GM12878 (cell line): Measurements from ENCODE around the gene STARD4. TPM values are rescaled to one million over a fixed set of nuclear protein-coding genes. Genes with fewer than 3 reads are reported as not detected.

ENCODE experiments used
- ATAC-seq: fragments of 200-7000 bp; cut with Tn5 transposase; 3 replicates; pipeline ENCODE4 v1.9.1; 2020; ENCODE audit warnings: mild to moderate bottlenecking, moderate library complexity
- BruUV-seq: library from RNA; stranded (reverse); fragments of 400-500 nt; replicated peaks from 2 replicates; lab custom pipeline; 2021; lab: Mats Ljungman, UMichigan
- CTCF ChIA-PET: fragments of 300-600 bp; sonication (Branson Sonifier 250); formaldehyde crosslinking; extraction: SDS; loops from one replicate; lab custom pipeline; 2021; ENCODE audit warnings: inconsistent platforms; lab: Yijun Ruan, JAX
- POLR2A ChIA-PET: fragments of 350-600 bp; formaldehyde crosslinking; extraction: SDS; loops from one replicate; lab custom pipeline; 2021; ENCODE audit warnings: inconsistent platforms; lab: Charles Lee
- RAD21 ChIA-PET: fragments of 300-600 bp; sonication (Branson Sonifier 250); formaldehyde crosslinking; loops from one replicate; lab custom pipeline; 2023; ENCODE audit warnings: antibody characterized with exemption; ENCODE audit not compliant: unreplicated experiment; lab: Charles Lee
- SMC1A ChIA-PET: fragments of 300-600 bp; sonication (Branson Sonifier 250); formaldehyde crosslinking; loops from one replicate; lab custom pipeline; 2023; ENCODE audit not compliant: unreplicated experiment, uncharacterized antibody; lab: Charles Lee
- DNase-seq: peaks from one replicate; pipeline ENCODE4 v3.0.0-alpha.2; 2011; ENCODE audit warnings: low read depth, low spot score
- FAIRE-seq: peaks from 3 replicates; lab custom pipeline; 2011; peaks lifted over from hg19 to GRCh38; lab: Jason Lieb, UNC
- H2AFZ ChIP-seq: 2 replicates; pipeline ENCODE4 v1.6.0; 2011; ENCODE audit warnings: low read depth, low read length, control low read depth; ENCODE audit not compliant: control insufficient read depth
- H3K27ac ChIP-seq: 2 replicates; pipeline ENCODE4 v1.5.1; 2011; ENCODE audit warnings: control low read depth; ENCODE audit not compliant: control insufficient read depth, insufficient read depth
- H3K27me3 ChIP-seq, 2 experiments: replicated peaks in 1 of 2; 2 replicates each; pipeline versions ENCODE4 v1.6.0 to v1.6.1; 2011; ENCODE audit warnings: low read length in 1 of 2; ENCODE audit not compliant: control insufficient read depth in 2 of 2, insufficient read depth in 2 of 2
- H3K36me3 ChIP-seq, 2 experiments: 2 replicates each; pipeline ENCODE4 v1.5.1; 2011; ENCODE audit warnings: low read length in 1 of 2; ENCODE audit not compliant: control insufficient read depth in 2 of 2, insufficient read depth in 2 of 2
- H3K4me1 ChIP-seq: 2 replicates; pipeline ENCODE4 v1.6.1; 2011; ENCODE audit warnings: mild to moderate bottlenecking, low read length, moderate library complexity, mixed read lengths; ENCODE audit not compliant: control insufficient read depth, insufficient read depth
- H3K4me2 ChIP-seq: 2 replicates; pipeline ENCODE4 v1.6.0; 2011; ENCODE audit warnings: control low read depth; ENCODE audit not compliant: control insufficient read depth, insufficient read depth
- H3K4me3 ChIP-seq: fragments of 200-600 bp; sonication (generic); 2 replicates; pipeline ENCODE4 v1.5.1; 2016
- H3K79me2 ChIP-seq: 2 replicates; pipeline ENCODE4 v1.6.0; 2011; ENCODE audit warnings: low read length; ENCODE audit not compliant: control insufficient read depth, insufficient read depth
- H3K9ac ChIP-seq: 2 replicates; pipeline ENCODE4 v1.8.0; 2011; ENCODE audit warnings: low read length, control low read depth, mixed read lengths; ENCODE audit not compliant: control insufficient read depth, insufficient read depth
- H3K9me3 ChIP-seq: replicated peaks from 3 replicates; pipeline ENCODE4 v1.5.1; 2011; ENCODE audit warnings: mild to moderate bottlenecking, low read length; ENCODE audit not compliant: control insufficient read depth, insufficient read depth
- H4K20me1 ChIP-seq: 2 replicates; pipeline ENCODE4 v1.6.0; 2011; ENCODE audit not compliant: control insufficient read depth, insufficient read depth
- ZBTB40 ChIP-seq: fragments of 450-650 bp; IDR thresholded peaks from 2 replicates; pipeline ENCODE4 v1.6.1; 2016; ENCODE audit warnings: mild to moderate bottlenecking, moderate library complexity, borderline replicate concordance
- WGBS: methylation state at CpG from one replicate; pipeline ENCODE4 v1.1.6; 2016; ENCODE audit warnings: low lambda C conversion rate; ENCODE audit not compliant: insufficient replicate concordance, insufficient coverage; ENCODE audit errors: missing lambda C conversion rate; 5-methylcytosine and 5-hydroxymethylcytosine counted together
- in situ Hi-C: fragments of 300-500 bp; cut with MboI; formaldehyde crosslinking; loops from 9 replicates; pipeline ENCODE4 v1.14.3; 2018; ENCODE audit warnings: mixed read lengths
- intact Hi-C: fragments of 100-400 bp; cut with micrococcal nuclease; formaldehyde crosslinking; loops from one replicate; pipeline ENCODE4 v1.14.2; 2022; ENCODE audit not compliant: unreplicated experiment
- polyA plus RNA-seq, 11 experiments: library from polyadenylated mRNA; depleted of rRNA in 4 of 11; unstranded in 6 of 11; stranded (reverse) in 5 of 11; fragments of >200 nt; fragmentation: Nextera tagmentation in 4 of 11; fragmentation: Illumina TruSeq in 1 of 11; extraction: Ambion mirVana in 4 of 11; extraction: Trizol in 1 of 11; gene quantifications; 1 replicate in 1 of 11; 2 replicates in 10 of 11; pipeline versions ENCODE4 v1.2.1 to v1.2.3, GENCODE V29; 2011 to 2016; ENCODE audit warnings: inconsistent platforms in 2 of 11, missing spikeins in 2 of 11, low read depth in 1 of 11
- total RNA-seq, 4 experiments: library from RNA; depleted of rRNA in 3 of 4; stranded (reverse); fragments of >200 nt in 3 of 4; fragmentation: Illumina TruSeq in 1 of 4; extraction: Trizol in 1 of 4; gene quantifications; 2 replicates each; pipeline versions ENCODE4 v1.2.1 to v1.2.3, GENCODE V29; 2013 to 2021
- TF ChIP-seq, protein P1 (sequence below): fragments of 450-650 bp; IDR thresholded peaks from 2 replicates; pipeline ENCODE4 v1.6.1; 2016; ENCODE audit warnings: mild to moderate bottlenecking

STARD4 gene
- total and polyA plus RNA-seq, 10 of the 15 experiments (the other 5 are each of a cell fraction or from before 2014, with no cell fraction given) = 41.9 to 190 (median 71.6) TPM

DNA sequence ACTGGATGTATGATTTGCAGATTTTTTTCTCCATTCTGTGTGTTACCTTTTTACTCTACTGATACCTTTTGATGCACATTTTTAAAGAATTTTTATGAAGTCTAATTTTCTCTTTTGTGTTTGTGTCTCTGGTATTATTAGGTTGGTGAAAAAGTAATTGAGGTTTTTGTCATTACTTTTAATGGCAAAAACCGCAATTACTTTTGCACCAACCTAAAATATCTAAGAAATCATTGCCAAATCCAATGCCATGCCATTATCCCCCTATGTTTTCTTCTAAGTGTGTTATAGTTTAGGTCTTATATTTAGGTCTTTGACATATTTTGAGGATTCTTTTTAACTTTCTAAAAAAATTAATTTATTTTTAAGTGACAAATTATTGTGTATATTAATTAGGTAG lies 43.4 kb upstream of the STARD4 start:
- RAD21 ChIA-PET = interaction anchor here (0.8 to 2.0 kb wide), 3 partner anchors 264 to 590 kb away, joined by 3 to 11 read pairs (median 3); no protein-coding TSS in a partner anchor
- intact Hi-C loops = loop anchor here (10.0 kb wide), 1 partner anchor 279 kb away; no protein-coding TSS in a partner anchor
- FAIRE-seq (no peak), ATAC-seq (no peak)
- 83% methylated on average over 1 of the region's 1 CpG for WGBS
- BruUV-seq = no TSS peak
- SMC1A ChIA-PET = interaction anchor here (0.9 to 1.5 kb wide), 2 partner anchors 264 to 590 kb away, joined by 3 to 6 read pairs; no protein-coding TSS in a partner anchor
- H3K27ac ChIP-seq = no peak overlapping the region
- no peaks in the 10 kb centered on the region for H3K36me3 ChIP-seq
- H3K4me3 ChIP-seq = no peak overlapping the region
- H3K27me3 ChIP-seq = no peaks in the 10 kb centered on the region
- no peaks in the 10 kb centered on the region for H3K79me2 ChIP-seq
- POLR2A ChIA-PET = no interaction called here
- CTCF ChIA-PET = no interaction called here
- no peak overlapping the region for H3K9ac ChIP-seq
- in situ Hi-C loops = no loop called here
- no peaks in the 10 kb centered on the region for H4K20me1 ChIP-seq
- H2AFZ ChIP-seq = no peak overlapping the region
- H3K9me3 ChIP-seq = no peaks in the 10 kb centered on the region
- TF ChIP-seq, protein P1, sequence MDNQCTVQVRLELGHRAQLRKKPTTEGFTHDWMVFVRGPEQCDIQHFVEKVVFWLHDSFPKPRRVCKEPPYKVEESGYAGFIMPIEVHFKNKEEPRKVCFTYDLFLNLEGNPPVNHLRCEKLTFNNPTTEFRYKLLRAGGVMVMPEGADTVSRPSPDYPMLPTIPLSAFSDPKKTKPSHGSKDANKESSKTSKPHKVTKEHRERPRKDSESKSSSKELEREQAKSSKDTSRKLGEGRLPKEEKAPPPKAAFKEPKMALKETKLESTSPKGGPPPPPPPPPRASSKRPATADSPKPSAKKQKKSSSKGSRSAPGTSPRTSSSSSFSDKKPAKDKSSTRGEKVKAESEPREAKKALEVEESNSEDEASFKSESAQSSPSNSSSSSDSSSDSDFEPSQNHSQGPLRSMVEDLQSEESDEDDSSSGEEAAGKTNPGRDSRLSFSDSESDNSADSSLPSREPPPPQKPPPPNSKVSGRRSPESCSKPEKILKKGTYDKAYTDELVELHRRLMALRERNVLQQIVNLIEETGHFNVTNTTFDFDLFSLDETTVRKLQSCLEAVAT = no peak
- peak; percentile 30; the same call in 1 of the 2 replicates for TF ChIP-seq ZBTB40
- TF ChIP-seq, all 136 proteins: peak for 1
- H3K4me1 ChIP-seq = no peaks in the 10 kb centered on the region
- no peak overlapping the region for H3K4me2 ChIP-seq
- DNase-seq = no peak
